ENCODE data around the gene ZNF33B.

Gene ZNF33B

DNA sequence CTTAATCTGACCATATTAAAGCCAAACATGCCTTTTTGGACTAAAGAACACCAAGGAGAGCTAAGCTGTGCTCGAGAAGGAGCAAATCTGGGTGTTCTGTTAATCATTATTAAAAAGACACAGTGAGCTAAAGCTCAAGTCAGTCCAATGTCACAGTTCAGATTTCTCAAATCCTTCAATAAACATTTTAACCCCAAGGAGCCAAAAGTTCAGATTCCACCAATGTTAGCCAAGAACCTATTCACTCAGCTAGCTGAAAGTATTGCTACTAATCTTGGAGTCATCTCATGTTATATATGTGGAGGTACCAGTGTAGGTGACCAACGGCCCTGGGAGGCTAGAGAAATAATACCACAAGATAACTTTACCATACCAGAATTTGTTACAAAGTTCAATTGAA, 14.5 kb upstream of the ZNF33B start:
- Histone ChIP-seq H3K9me3 (no peaks in the 10 kb centered on the region), H3K27me3 (no peaks in the 10 kb centered on the region), H3K27ac (no peak overlapping the region), H3K36me3 (no peaks in the 10 kb centered on the region), H3K4me3 (no peak overlapping the region), H3K4me1 (no peaks in the 10 kb centered on the region)
- intact Hi-C loops (cut with DNase I; ENCODE audit: low total_unique reads) = no loop called here
- no peak for DNase-seq
- TF ChIP-seq CTCF (IDR thresholded peaks at IDR 0.05) = no peak

GRCh38 chr10:42650374-42650773, 12.0 kb upstream of the ZNF33B start:
- H3K4me3 ChIP-seq = no peak overlapping the region
- no peaks in the 10 kb centered on the region for H3K9me3 ChIP-seq
- no peak for TF ChIP-seq CTCF (IDR thresholded peaks at IDR 0.05)
- H3K27ac ChIP-seq = no peak overlapping the region
- intact Hi-C loops (cut with DNase I; ENCODE audit: low total_unique reads) = no loop called here
- no peak for DNase-seq
- H3K36me3 ChIP-seq = no peaks in the 10 kb centered on the region
- no peaks in the 10 kb centered on the region for H3K27me3 ChIP-seq
- peaks cover 0 to 5% (median 0%) of the 10 kb centered on the region in 4 donors for H3K4me1 ChIP-seq

DNA sequence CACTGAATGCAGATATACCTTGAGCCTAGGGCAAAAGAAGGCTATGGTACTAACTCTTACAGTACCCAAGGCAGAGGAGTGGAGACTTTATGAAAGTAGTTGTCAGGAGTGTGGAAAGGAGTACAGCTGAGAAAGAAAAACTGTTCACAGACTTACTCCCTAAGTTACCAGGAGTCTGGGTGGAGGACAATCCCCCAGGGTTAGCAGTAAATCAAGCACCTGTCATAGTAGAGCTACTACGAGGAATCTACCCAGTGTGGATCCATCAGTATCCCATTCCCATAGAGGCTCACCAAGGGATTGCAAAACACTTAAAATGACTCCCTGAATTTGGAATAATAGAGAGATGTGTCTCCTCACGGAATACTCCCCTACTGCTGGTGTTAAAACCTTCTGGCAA, 10.1 kb upstream of the ZNF33B start:
- peaks cover 0 to 5% (median 0%) of the 10 kb centered on the region in 4 donors for H3K4me1 ChIP-seq
- H3K4me3 ChIP-seq = no peak overlapping the region
- no peak for TF ChIP-seq CTCF (IDR thresholded peaks at IDR 0.05)

GRCh38 chr10:42646687-42647640, 8.6 kb upstream of the ZNF33B start:
- H3K9me3 ChIP-seq = no peaks in the 10 kb centered on the region
- DNase-seq = no peak
- H3K27ac ChIP-seq = no peak overlapping the region
- no peak for TF ChIP-seq CTCF (IDR thresholded peaks at IDR 0.05)
- no peak overlapping the region for H3K4me3 ChIP-seq
- no peaks in the 10 kb centered on the region for H3K36me3 ChIP-seq
- intact Hi-C loops (cut with DNase I; ENCODE audit: low total_unique reads) = no loop called here
- H3K4me1 ChIP-seq = peaks cover 0 to 5% (median 0%) of the 10 kb centered on the region in 4 donors
- no peaks in the 10 kb centered on the region for H3K27me3 ChIP-seq

More for the DNA sequence above, 10.1 kb upstream of the ZNF33B start:
- Histone ChIP-seq H3K27ac (no peak overlapping the region), H3K36me3 (no peaks in the 10 kb centered on the region), H3K27me3 (no peaks in the 10 kb centered on the region), H3K9me3 (no peaks in the 10 kb centered on the region)
- intact Hi-C loops (cut with DNase I; ENCODE audit: low total_unique reads) = no loop called here
- no peak for DNase-seq

- H3K27me3 ChIP-seq = no peaks in the 10 kb centered on the region
- DNase-seq = no peak
- no peak overlapping the region for H3K27ac ChIP-seq
- H3K36me3 ChIP-seq = no peaks in the 10 kb centered on the region
- intact Hi-C loops (cut with DNase I; ENCODE audit: low total_unique reads) = no loop called here
- no peak for TF ChIP-seq CTCF (IDR thresholded peaks at IDR 0.05)
- H3K4me3 ChIP-seq = no peak overlapping the region
- H3K4me1 ChIP-seq = peaks cover 0 to 5% (median 0%) of the 10 kb centered on the region in 4 donors
- no peaks in the 10 kb centered on the region for H3K9me3 ChIP-seq
These were observed 7.8 kb upstream of the ZNF33B start for GRCh38 chr10:42646214-42646613.

Measured in tibial artery (tissue), 4 donors.